22Rv1 (cell line): ENCODE measurements around the gene ADTRP.

Source experiments
- ZFX ChIP-seq: fragments of 450-650 bp; IDR thresholded peaks from 2 replicates; pipeline ENCODE4 v1.6.1; 2017; ENCODE audit warnings: antibody characterized with exemption, borderline replicate concordance
- TF ChIP-seq, protein P1 (sequence below): fragments of 450-650 bp; IDR thresholded peaks from 2 replicates; pipeline ENCODE4 v1.5.1; 2017; ENCODE audit warnings: mild to moderate bottlenecking

DNA sequence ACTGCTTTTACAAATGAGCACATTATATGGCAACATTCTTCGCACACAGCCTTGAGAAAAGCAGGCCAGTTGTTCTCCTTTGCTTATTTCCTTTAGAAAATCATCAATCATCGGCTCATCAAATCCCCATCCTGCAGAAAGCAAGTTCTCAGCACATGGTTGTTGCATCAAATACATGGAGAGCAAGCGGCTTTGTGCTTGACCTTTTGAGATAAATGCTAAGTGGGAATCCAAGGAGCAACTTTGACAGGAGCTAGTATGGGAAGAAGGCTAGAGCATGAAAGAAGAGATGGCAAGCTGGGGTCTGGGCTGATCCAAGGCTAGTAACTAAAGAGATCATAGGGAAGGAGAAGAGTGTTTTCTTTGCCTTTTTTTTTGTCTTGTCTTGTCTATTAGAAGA lies 43.2 kb upstream of the ADTRP start:
- TF ChIP-seq, protein P1, sequence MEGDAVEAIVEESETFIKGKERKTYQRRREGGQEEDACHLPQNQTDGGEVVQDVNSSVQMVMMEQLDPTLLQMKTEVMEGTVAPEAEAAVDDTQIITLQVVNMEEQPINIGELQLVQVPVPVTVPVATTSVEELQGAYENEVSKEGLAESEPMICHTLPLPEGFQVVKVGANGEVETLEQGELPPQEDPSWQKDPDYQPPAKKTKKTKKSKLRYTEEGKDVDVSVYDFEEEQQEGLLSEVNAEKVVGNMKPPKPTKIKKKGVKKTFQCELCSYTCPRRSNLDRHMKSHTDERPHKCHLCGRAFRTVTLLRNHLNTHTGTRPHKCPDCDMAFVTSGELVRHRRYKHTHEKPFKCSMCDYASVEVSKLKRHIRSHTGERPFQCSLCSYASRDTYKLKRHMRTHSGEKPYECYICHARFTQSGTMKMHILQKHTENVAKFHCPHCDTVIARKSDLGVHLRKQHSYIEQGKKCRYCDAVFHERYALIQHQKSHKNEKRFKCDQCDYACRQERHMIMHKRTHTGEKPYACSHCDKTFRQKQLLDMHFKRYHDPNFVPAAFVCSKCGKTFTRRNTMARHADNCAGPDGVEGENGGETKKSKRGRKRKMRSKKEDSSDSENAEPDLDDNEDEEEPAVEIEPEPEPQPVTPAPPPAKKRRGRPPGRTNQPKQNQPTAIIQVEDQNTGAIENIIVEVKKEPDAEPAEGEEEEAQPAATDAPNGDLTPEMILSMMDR = no peak
- TF ChIP-seq ZFX = no peak
